K562 (cell line): ENCODE results near the gene PATE4. TPM values are rescaled to one million over a fixed set of nuclear protein-coding genes. Genes with fewer than 3 reads are reported as not detected.
A peak's percentile ranks its signal among the peaks of the same experiment; 100 is the strongest.

ENCODE experiments used
- polyA plus RNA-seq, 8 experiments: library from polyadenylated mRNA; depleted of rRNA in 4 of 8; stranded (reverse) in 5 of 8; unstranded in 3 of 8; fragments of >200 nt; fragmentation: Nextera tagmentation in 2 of 8; fragmentation: Illumina TruSeq in 1 of 8; extraction: Ambion mirVana in 2 of 8; extraction: Trizol in 1 of 8; gene quantifications; 2 replicates each; pipeline versions ENCODE4 v1.2.1 to v1.2.3, GENCODE V29; 2011 to 2014; ENCODE audit warnings: inconsistent platforms in 1 of 8, missing spikeins in 1 of 8
- total RNA-seq, 7 experiments: library from RNA; depleted of rRNA in 6 of 7; stranded (reverse); fragments of >200 nt in 6 of 7; fragmentation: Illumina TruSeq in 2 of 7; extraction: Trizol in 2 of 7; gene quantifications; 2 replicates each; pipeline versions ENCODE4 v1.2.1 to v1.2.3, GENCODE V29; 2011 to 2021; ENCODE audit warnings: low replicate concordance in 1 of 7
- TF ChIP-seq, protein P1 (sequence below), 2 experiments: fragments of 450-650 bp in 1 of 2; sonication (generic) in 1 of 2; formaldehyde crosslinking in 1 of 2; IDR thresholded peaks; 2 replicates each; pipeline versions ENCODE4 v1.7.1 to v1.9.0; 2016 to 2022; ENCODE audit warnings: inconsistent platforms in 1 of 2, mild to moderate bottlenecking in 1 of 2, missing genetic modification reagents in 1 of 2

Gene PATE4
- total and polyA plus RNA-seq, 9 of the 15 experiments (the other 6 are each of a cell fraction or from before 2014, with no cell fraction given): not detected

DNA sequence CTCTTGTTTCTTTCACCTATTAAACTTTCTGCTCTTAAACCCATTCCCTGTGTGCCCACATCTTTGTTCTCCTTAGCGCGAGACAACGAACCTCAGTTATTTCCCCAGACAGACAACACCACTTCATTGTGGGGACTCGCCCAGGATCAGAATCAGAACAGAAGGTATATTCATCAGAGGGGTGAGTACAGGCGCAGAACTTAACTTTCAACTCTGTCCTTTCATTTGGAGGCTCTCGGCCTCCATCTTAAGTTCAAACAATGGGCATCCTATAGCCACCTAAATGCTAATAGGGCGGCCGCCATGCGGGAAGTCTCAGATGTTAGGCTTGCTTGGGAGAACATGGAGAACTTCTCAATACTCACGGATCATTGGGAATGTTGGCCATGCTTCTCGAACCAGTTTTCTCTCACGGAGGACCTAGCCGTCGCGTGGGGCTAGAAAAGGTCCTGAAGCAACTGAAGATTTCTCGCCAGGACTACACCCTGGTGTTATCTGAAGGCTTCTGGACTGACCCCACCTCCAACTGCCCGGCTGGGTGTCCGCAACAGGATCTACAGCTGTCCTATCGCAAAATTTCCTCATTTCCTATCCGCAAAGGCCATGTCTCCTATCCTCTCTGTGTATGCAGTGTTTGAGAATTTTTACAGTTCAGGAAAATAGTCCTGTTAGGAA is 40.9 kb downstream of the PATE4 start (continued):
- TF ChIP-seq, protein P1, sequence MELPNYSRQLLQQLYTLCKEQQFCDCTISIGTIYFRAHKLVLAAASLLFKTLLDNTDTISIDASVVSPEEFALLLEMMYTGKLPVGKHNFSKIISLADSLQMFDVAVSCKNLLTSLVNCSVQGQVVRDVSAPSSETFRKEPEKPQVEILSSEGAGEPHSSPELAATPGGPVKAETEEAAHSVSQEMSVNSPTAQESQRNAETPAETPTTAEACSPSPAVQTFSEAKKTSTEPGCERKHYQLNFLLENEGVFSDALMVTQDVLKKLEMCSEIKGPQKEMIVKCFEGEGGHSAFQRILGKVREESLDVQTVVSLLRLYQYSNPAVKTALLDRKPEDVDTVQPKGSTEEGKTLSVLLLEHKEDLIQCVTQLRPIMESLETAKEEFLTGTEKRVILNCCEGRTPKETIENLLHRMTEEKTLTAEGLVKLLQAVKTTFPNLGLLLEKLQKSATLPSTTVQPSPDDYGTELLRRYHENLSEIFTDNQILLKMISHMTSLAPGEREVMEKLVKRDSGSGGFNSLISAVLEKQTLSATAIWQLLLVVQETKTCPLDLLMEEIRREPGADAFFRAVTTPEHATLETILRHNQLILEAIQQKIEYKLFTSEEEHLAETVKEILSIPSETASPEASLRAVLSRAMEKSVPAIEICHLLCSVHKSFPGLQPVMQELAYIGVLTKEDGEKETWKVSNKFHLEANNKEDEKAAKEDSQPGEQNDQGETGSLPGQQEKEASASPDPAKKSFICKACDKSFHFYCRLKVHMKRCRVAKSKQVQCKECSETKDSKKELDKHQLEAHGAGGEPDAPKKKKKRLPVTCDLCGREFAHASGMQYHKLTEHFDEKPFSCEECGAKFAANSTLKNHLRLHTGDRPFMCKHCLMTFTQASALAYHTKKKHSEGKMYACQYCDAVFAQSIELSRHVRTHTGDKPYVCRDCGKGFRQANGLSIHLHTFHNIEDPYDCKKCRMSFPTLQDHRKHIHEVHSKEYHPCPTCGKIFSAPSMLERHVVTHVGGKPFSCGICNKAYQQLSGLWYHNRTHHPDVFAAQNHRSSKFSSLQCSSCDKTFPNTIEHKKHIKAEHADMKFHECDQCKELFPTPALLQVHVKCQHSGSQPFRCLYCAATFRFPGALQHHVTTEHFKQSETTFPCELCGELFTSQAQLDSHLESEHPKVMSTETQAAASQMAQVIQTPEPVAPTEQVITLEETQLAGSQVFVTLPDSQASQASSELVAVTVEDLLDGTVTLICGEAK (IDR thresholded peaks at IDR 0.05): 0 out of 2 replicates have a peak, but pooled peaks have one; percentile 20
- TF ChIP-seq, protein P1 (CRISPR knock-in tag; IDR thresholded peaks at IDR 0.05): no peak
